Hepatocyte (in vitro differentiated cells): ENCODE measurements around the gene SIM2.

Source experiments
- CTCF ChIP-seq: fragments of 200-600 bp; sonication (generic); IDR thresholded peaks from 2 replicates; pipeline ENCODE4 v1.5.1; 2016; ENCODE audit warnings: antibody characterized with exemption, mild to moderate bottlenecking; ENCODE audit not compliant: poor library complexity
- EZH2 ChIP-seq: fragments of 200-600 bp; sonication (generic); IDR thresholded peaks from 2 replicates; pipeline ENCODE4 v1.6.1; 2016; ENCODE audit warnings: antibody characterized with exemption, mild to moderate bottlenecking, borderline replicate concordance
- EZH2phosphoT487 ChIP-seq: fragments of 200-600 bp; sonication (generic); IDR thresholded peaks from one replicate; pipeline ENCODE4 v1.6.1; 2018; ENCODE audit warnings: antibody characterized with exemption, mild to moderate bottlenecking, low read depth, moderate library complexity; ENCODE audit not compliant: unreplicated experiment, severe bottlenecking

GRCh38 chr21:36706482-36706852 lies 7.6 kb downstream of the SIM2 start:
- TF ChIP-seq CTCF: no peak
- TF ChIP-seq EZH2: no peak
- peak; percentile 74 for TF ChIP-seq EZH2phosphoT487
